ENCODE results near the gene COPG2. TPM values are rescaled to one million over a fixed set of nuclear protein-coding genes. Genes with fewer than 3 reads are reported as not detected.

COPG2 gene
- total and polyA plus RNA-seq, 2 experiments from 2014 or later, result 4.9 to 66.3 TPM

DNA sequence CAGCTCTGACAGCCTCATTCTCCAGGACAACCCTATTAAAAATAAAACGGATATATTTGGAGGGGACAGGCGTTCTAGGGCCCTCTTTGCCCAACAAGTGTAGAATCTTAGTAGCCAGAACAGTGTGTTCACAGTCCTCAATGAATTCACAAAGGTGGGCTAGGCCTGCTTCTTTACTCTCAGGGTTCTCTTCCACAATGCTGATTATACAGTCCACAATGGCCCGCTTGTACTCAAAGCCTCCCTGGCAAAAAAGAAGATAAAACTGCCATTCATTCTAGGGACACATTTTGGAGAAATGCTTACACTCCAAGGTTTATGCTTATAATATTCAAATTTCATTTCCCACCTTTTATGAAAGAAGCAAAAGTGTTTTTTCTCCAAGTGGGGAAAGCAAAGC is 114.1 kb downstream of the COPG2 start:
- Mint-ChIP-seq H3K27ac (no peak overlapping the region), H3K36me3 (ENCODE audit: low read depth) (peaks cover 7% of the 10 kb centered on the region; the same call in 2 of the 3 replicates), H3K9me3 (no peaks in the 10 kb centered on the region), H3K4me3 (no peak overlapping the region), H3K27me3 (ENCODE audit: insufficient read depth, low read depth, poor library complexity) (peaks cover 3% of the 10 kb centered on the region), H3K4me1 (no peaks in the 10 kb centered on the region)
- Histone ChIP-seq H3K27ac (ENCODE audit: low read depth) (no peak overlapping the region), H3K4me3 (no peak overlapping the region), H3K4me2 (no peak overlapping the region), H2AFZ (no peak overlapping the region), H3K9me2 (ENCODE audit: insufficient read depth) (no peaks in the 10 kb centered on the region), H3K27me3 (ENCODE audit: insufficient read depth) (no peaks in the 10 kb centered on the region), H3F3A (replicated peaks; ENCODE audit: low read depth) (no peaks in the 10 kb centered on the region), H4K20me1 (replicated peaks; ENCODE audit: insufficient read depth) (no peaks in the 10 kb centered on the region), H3K36me3 (ENCODE audit: insufficient read depth) (no peaks in the 10 kb centered on the region; the same call in 1 of the 2 replicates), H3K4me1 (ENCODE audit: insufficient read depth) (no peaks in the 10 kb centered on the region), H3K79me2 (replicated peaks; ENCODE audit: insufficient read depth) (no peaks in the 10 kb centered on the region)
- DNase-seq (ENCODE audit: low spot score) (no peak), ATAC-seq (no peak)
- TF ChIP-seq JUNB (IDR thresholded peaks at IDR 0.05; ENCODE audit: unreplicated experiment) (no peak), ZNF114 (CRISPR knock-in tag; IDR thresholded peaks at IDR 0.05) (no peak)

DNA sequence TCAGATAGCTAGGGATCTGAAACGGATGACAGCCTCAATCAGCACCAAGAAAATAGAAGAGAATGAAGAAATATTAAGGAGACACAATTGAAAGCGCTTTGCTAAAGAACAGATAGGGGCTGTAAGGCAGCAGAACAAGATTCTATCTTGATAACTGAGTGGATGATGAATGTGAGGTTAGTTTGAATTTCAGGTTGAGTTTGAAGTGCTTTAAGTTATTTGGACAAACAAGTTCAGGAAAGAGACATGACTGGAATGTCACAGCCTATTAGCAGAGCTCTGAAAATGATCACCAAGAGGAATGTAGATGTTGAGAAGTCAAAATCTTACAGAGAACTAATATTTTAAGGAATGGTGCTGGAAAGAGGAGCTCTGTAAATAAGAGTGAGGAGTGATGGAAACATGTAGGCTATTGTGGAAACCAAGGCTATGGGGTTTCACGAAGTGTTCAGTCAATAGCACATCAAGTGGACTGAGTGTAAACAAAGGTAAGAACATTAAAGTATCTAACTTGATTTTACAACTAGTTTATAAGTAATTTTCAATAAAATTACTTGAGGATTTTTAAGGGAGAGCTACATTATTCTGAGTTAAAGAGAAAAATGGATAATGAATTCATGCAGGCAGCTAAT is 115.0 kb downstream of the COPG2 start:
- no peak overlapping the region for H3K27ac Mint-ChIP-seq
- no peaks in the 10 kb centered on the region for H3F3A ChIP-seq (replicated peaks; ENCODE audit: low read depth)
- H3K4me1 Mint-ChIP-seq, result no peaks in the 10 kb centered on the region
- H3K36me3 Mint-ChIP-seq (ENCODE audit: low read depth), result peaks cover 7% of the 10 kb centered on the region; the same call in 2 of the 3 replicates
- DNase-seq (ENCODE audit: low spot score) (no peak), ATAC-seq (no peak)
- H3K4me3 ChIP-seq, result no peak overlapping the region
- no peaks in the 10 kb centered on the region for H3K9me3 Mint-ChIP-seq
- no peak overlapping the region for H3K4me3 Mint-ChIP-seq
- no peaks in the 10 kb centered on the region; the same call in 1 of the 2 replicates for H3K36me3 ChIP-seq (ENCODE audit: insufficient read depth)
- no peak overlapping the region for H3K27ac ChIP-seq (ENCODE audit: low read depth)
- no peaks in the 10 kb centered on the region for H3K4me1 ChIP-seq (ENCODE audit: insufficient read depth)
- no peaks in the 10 kb centered on the region for H3K27me3 ChIP-seq (ENCODE audit: insufficient read depth)
- no peaks in the 10 kb centered on the region for H3K9me2 ChIP-seq (ENCODE audit: insufficient read depth)
- H4K20me1 ChIP-seq (replicated peaks; ENCODE audit: insufficient read depth), result 0 out of 2 replicates have a peak, but pooled peaks cover 5% of the 10 kb centered on the region
- H3K27me3 Mint-ChIP-seq (ENCODE audit: insufficient read depth, low read depth, poor library complexity), result peaks cover 3% of the 10 kb centered on the region
- no peaks in the 10 kb centered on the region for H3K79me2 ChIP-seq (replicated peaks; ENCODE audit: insufficient read depth)
- H2AFZ ChIP-seq, result no peak overlapping the region
- no peak overlapping the region for H3K4me2 ChIP-seq
- TF ChIP-seq CTCF (conservative IDR thresholded peaks at IDR 0.05; ENCODE audit: low read depth in 2 of 2) (no peak), ZNF114 (CRISPR knock-in tag; IDR thresholded peaks at IDR 0.05) (no peak), CREB1 (CRISPR knock-in tag; IDR thresholded peaks at IDR 0.05; ENCODE audit: low read depth) (no peak)
- TF ChIP-seq, protein P1, sequence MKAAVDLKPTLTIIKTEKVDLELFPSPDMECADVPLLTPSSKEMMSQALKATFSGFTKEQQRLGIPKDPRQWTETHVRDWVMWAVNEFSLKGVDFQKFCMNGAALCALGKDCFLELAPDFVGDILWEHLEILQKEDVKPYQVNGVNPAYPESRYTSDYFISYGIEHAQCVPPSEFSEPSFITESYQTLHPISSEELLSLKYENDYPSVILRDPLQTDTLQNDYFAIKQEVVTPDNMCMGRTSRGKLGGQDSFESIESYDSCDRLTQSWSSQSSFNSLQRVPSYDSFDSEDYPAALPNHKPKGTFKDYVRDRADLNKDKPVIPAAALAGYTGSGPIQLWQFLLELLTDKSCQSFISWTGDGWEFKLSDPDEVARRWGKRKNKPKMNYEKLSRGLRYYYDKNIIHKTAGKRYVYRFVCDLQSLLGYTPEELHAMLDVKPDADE (IDR thresholded peaks at IDR 0.05), result no peak

- no peaks in the 10 kb centered on the region for H3K27me3 ChIP-seq (ENCODE audit: insufficient read depth)
- Mint-ChIP-seq H3K27ac (no peak overlapping the region), H3K9me3 (no peaks in the 10 kb centered on the region), H3K4me1 (peaks cover 2% of the 10 kb centered on the region; the same call in 1 of the 3 replicates), H3K4me3 (no peak overlapping the region), H3K36me3 (ENCODE audit: low read depth) (peaks cover 6% of the 10 kb centered on the region; the same call in 1 of the 3 replicates), H3K27me3 (ENCODE audit: insufficient read depth, low read depth, poor library complexity) (no peaks in the 10 kb centered on the region)
- no peak overlapping the region for H3K4me3 ChIP-seq
- H3K4me2 ChIP-seq, result no peak overlapping the region
- H3F3A ChIP-seq (replicated peaks; ENCODE audit: low read depth), result no peaks in the 10 kb centered on the region
- TF ChIP-seq EZH2 (IDR thresholded peaks at IDR 0.05; ENCODE audit: low read depth, unreplicated experiment) (no peak), STAT1 (IDR thresholded peaks at IDR 0.05; ENCODE audit: unreplicated experiment) (no peak), NANOG (IDR thresholded peaks at IDR 0.05; ENCODE audit: borderline replicate concordance) (no peak)
- TF ChIP-seq, protein P2, sequence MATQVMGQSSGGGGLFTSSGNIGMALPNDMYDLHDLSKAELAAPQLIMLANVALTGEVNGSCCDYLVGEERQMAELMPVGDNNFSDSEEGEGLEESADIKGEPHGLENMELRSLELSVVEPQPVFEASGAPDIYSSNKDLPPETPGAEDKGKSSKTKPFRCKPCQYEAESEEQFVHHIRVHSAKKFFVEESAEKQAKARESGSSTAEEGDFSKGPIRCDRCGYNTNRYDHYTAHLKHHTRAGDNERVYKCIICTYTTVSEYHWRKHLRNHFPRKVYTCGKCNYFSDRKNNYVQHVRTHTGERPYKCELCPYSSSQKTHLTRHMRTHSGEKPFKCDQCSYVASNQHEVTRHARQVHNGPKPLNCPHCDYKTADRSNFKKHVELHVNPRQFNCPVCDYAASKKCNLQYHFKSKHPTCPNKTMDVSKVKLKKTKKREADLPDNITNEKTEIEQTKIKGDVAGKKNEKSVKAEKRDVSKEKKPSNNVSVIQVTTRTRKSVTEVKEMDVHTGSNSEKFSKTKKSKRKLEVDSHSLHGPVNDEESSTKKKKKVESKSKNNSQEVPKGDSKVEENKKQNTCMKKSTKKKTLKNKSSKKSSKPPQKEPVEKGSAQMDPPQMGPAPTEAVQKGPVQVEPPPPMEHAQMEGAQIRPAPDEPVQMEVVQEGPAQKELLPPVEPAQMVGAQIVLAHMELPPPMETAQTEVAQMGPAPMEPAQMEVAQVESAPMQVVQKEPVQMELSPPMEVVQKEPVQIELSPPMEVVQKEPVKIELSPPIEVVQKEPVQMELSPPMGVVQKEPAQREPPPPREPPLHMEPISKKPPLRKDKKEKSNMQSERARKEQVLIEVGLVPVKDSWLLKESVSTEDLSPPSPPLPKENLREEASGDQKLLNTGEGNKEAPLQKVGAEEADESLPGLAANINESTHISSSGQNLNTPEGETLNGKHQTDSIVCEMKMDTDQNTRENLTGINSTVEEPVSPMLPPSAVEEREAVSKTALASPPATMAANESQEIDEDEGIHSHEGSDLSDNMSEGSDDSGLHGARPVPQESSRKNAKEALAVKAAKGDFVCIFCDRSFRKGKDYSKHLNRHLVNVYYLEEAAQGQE (IDR thresholded peaks at IDR 0.05; ENCODE audit: unreplicated experiment), result no peak
- DNase-seq (ENCODE audit: low spot score), result no peak
- no peaks in the 10 kb centered on the region for H3K79me2 ChIP-seq (replicated peaks; ENCODE audit: insufficient read depth)
- H2AFZ ChIP-seq, result no peak overlapping the region
- no peaks in the 10 kb centered on the region; the same call in 1 of the 2 replicates for H3K36me3 ChIP-seq (ENCODE audit: insufficient read depth)
- H3K27ac ChIP-seq (ENCODE audit: low read depth), result no peak overlapping the region
- H3K9me2 ChIP-seq (ENCODE audit: insufficient read depth), result no peaks in the 10 kb centered on the region
- no peak for ATAC-seq
- no peaks in the 10 kb centered on the region for H3K4me1 ChIP-seq (ENCODE audit: insufficient read depth)
- 0 out of 2 replicates have a peak, but pooled peaks cover 4% of the 10 kb centered on the region for H4K20me1 ChIP-seq (replicated peaks; ENCODE audit: insufficient read depth)
Observed at GRCh38 chr7:130544356-130544755, 124.2 kb downstream of the COPG2 start.
